Measurements from ENCODE around the gene FCHSD2. TPM values are rescaled to one million over a fixed set of nuclear protein-coding genes. Genes with fewer than 3 reads are reported as not detected.

FCHSD2 gene
- total RNA-seq, 1 donor from 2014 or later: 18.9 TPM

- Mint-ChIP-seq H3K4me1 (ENCODE audit: low read depth, unreplicated experiment) (peaks cover 6% of the 10 kb centered on the region), H3K36me3 (ENCODE audit: low read depth, unreplicated experiment) (no peaks in the 10 kb centered on the region), H3K27me3 (ENCODE audit: low read depth, unreplicated experiment) (peaks cover 6% of the 10 kb centered on the region), H3K4me3 (ENCODE audit: unreplicated experiment) (no peak overlapping the region), H3K27ac (ENCODE audit: unreplicated experiment) (no peak overlapping the region), H3K9me3 (ENCODE audit: unreplicated experiment) (no peaks in the 10 kb centered on the region)
- Histone ChIP-seq H3K4me2 (ENCODE audit: low read length) (no peak overlapping the region), H3K9me3 (ENCODE audit: insufficient read depth, low read depth, low read length) (no peaks in the 10 kb centered on the region), H3K9ac (ENCODE audit: low read length) (no peak overlapping the region), H2AFZ (ENCODE audit: low read depth, low read length) (no peak overlapping the region), H3K27ac (ENCODE audit: low read depth, low read length) (no peak overlapping the region), H3K4me1 (ENCODE audit: insufficient read depth, low read length) (peaks cover 3% of the 10 kb centered on the region), H3K4me3 (ENCODE audit: insufficient read depth, low read depth, low read length) (no peak overlapping the region), H4K20me1 (ENCODE audit: insufficient read depth, low read length) (no peaks in the 10 kb centered on the region), H3K79me2 (ENCODE audit: insufficient read depth, low read length) (no peaks in the 10 kb centered on the region), H3K27me3 (ENCODE audit: insufficient read depth, low read length) (peaks cover 4% of the 10 kb centered on the region), H3K36me3 (ENCODE audit: insufficient read depth, low read length) (no peaks in the 10 kb centered on the region)
- DNase-seq (ENCODE audit: low read depth) (no peak), FAIRE-seq (no peak)
- TF ChIP-seq CTCF (IDR thresholded peaks at IDR 0.05; ENCODE audit: insufficient read depth, low read depth, low read length): no peak
- TF ChIP-seq EZH2 (IDR thresholded peaks at IDR 0.05; ENCODE audit: insufficient read depth, low read length): no peak
Observed at GRCh38 chr11:73163638-73164174, 21.6 kb upstream of the FCHSD2 start.

GRCh38 chr11:73162196-73162740 lies 20.1 kb upstream of the FCHSD2 start:
- peaks cover 4% of the 10 kb centered on the region for H3K27me3 ChIP-seq (ENCODE audit: insufficient read depth, low read length)
- no peak for DNase-seq (ENCODE audit: low read depth)
- Mint-ChIP-seq H3K4me3 (ENCODE audit: unreplicated experiment) (no peak overlapping the region), H3K27ac (ENCODE audit: unreplicated experiment) (no peak overlapping the region), H3K27me3 (ENCODE audit: low read depth, unreplicated experiment) (peaks cover 6% of the 10 kb centered on the region), H3K36me3 (ENCODE audit: low read depth, unreplicated experiment) (no peaks in the 10 kb centered on the region), H3K4me1 (ENCODE audit: low read depth, unreplicated experiment) (peaks cover 19% of the 10 kb centered on the region), H3K9me3 (ENCODE audit: unreplicated experiment) (no peaks in the 10 kb centered on the region)
- H4K20me1 ChIP-seq (ENCODE audit: insufficient read depth, low read length): no peaks in the 10 kb centered on the region
- no peaks in the 10 kb centered on the region for H3K36me3 ChIP-seq (ENCODE audit: insufficient read depth, low read length)
- no peak overlapping the region for H2AFZ ChIP-seq (ENCODE audit: low read depth, low read length)
- FAIRE-seq: no peak
- H3K27ac ChIP-seq (ENCODE audit: low read depth, low read length): no peak overlapping the region
- no peak for TF ChIP-seq CTCF (IDR thresholded peaks at IDR 0.05; ENCODE audit: insufficient read depth, low read depth, low read length)
- TF ChIP-seq EZH2 (IDR thresholded peaks at IDR 0.05; ENCODE audit: insufficient read depth, low read length): no peak
- H3K9ac ChIP-seq (ENCODE audit: low read length): no peak overlapping the region
- no peak overlapping the region for H3K4me2 ChIP-seq (ENCODE audit: low read length)
- no peak overlapping the region for H3K4me3 ChIP-seq (ENCODE audit: insufficient read depth, low read depth, low read length)
- no peaks in the 10 kb centered on the region for H3K9me3 ChIP-seq (ENCODE audit: insufficient read depth, low read depth, low read length)
- peaks cover 17% of the 10 kb centered on the region for H3K4me1 ChIP-seq (ENCODE audit: insufficient read depth, low read length)
- no peaks in the 10 kb centered on the region for H3K79me2 ChIP-seq (ENCODE audit: insufficient read depth, low read length)

- peaks cover 25% of the 10 kb centered on the region for H3K4me1 ChIP-seq (ENCODE audit: insufficient read depth, low read length)
- Mint-ChIP-seq H3K4me3 (ENCODE audit: unreplicated experiment) (no peak overlapping the region), H3K27me3 (ENCODE audit: low read depth, unreplicated experiment) (peaks cover 1% of the 10 kb centered on the region), H3K27ac (ENCODE audit: unreplicated experiment) (no peak overlapping the region), H3K36me3 (ENCODE audit: low read depth, unreplicated experiment) (peaks cover 3% of the 10 kb centered on the region), H3K4me1 (ENCODE audit: low read depth, unreplicated experiment) (peaks cover 31% of the 10 kb centered on the region), H3K9me3 (ENCODE audit: unreplicated experiment) (no peaks in the 10 kb centered on the region)
- TF ChIP-seq EZH2 (IDR thresholded peaks at IDR 0.05; ENCODE audit: insufficient read depth, low read length): no peak
- no peak for TF ChIP-seq CTCF (IDR thresholded peaks at IDR 0.05; ENCODE audit: insufficient read depth, low read depth, low read length)
- H2AFZ ChIP-seq (ENCODE audit: low read depth, low read length): no peak overlapping the region
- no peak overlapping the region for H3K4me3 ChIP-seq (ENCODE audit: insufficient read depth, low read depth, low read length)
- H3K27ac ChIP-seq (ENCODE audit: low read depth, low read length): no peak overlapping the region
- no peaks in the 10 kb centered on the region for H3K9me3 ChIP-seq (ENCODE audit: insufficient read depth, low read depth, low read length)
- FAIRE-seq (no peak), DNase-seq (ENCODE audit: low read depth) (no peak)
- H3K27me3 ChIP-seq (ENCODE audit: insufficient read depth, low read length): peaks cover 4% of the 10 kb centered on the region
- no peaks in the 10 kb centered on the region for H3K79me2 ChIP-seq (ENCODE audit: insufficient read depth, low read length)
- H3K36me3 ChIP-seq (ENCODE audit: insufficient read depth, low read length): no peaks in the 10 kb centered on the region
- H3K9ac ChIP-seq (ENCODE audit: low read length): no peak overlapping the region
- no peak overlapping the region for H3K4me2 ChIP-seq (ENCODE audit: low read length)
- H4K20me1 ChIP-seq (ENCODE audit: insufficient read depth, low read length): no peaks in the 10 kb centered on the region
Observed at GRCh38 chr11:73160005-73160760, 18.1 kb upstream of the FCHSD2 start.

All from astrocyte (in vitro differentiated cells and primary cell).